ENCODE data around the gene ZFPL1. TPM values are rescaled to one million over a fixed set of nuclear protein-coding genes. Genes with fewer than 3 reads are reported as not detected.

Gene ZFPL1
- total RNA-seq, 1 experiment from 2014 or later: 50.8 TPM

DNA sequence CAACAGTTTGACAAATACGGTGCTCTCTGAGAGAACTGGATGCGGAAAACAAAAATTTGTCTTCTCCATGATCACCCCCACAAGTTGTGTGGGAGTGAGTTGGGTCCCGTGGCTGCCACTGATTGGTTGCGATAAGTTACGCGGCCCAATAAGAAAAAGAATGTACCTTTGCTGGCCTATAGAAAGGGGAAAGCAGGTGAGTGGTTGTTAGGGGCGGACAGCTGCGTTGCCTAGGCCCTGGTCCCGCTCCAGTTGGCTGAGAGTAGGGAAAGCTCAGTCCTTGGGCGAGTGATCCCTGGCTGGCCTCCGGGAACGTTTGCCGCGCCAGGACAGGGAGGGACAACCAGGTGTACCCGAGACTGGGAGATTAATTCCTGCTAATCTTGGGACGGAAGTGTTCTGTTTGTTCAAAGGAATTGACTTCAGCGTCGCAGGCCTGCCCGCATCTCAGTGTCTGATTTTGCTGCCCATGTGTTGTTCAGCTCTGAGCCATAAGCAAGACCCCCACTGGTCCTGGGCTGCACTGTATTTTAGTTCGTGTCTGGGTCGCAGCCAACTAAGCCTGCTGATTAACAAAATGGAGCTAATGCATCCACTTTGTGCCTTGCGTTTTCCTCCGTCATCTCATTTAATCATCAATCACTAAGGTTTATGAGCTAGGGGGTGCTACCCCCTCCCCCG, 51.1 kb downstream of the ZFPL1 start:
- Mint-ChIP-seq H3K27me3 (ENCODE audit: insufficient read depth, unreplicated experiment) (no peaks in the 10 kb centered on the region), H3K36me3 (ENCODE audit: insufficient read depth, unreplicated experiment) (peaks cover 27% of the 10 kb centered on the region), H3K4me1 (ENCODE audit: insufficient read depth, unreplicated experiment) (peaks cover 28% of the 10 kb centered on the region), H3K9me3 (ENCODE audit: unreplicated experiment) (no peaks in the 10 kb centered on the region), H3K4me3 (ENCODE audit: unreplicated experiment) (peak overlapping the region; percentile 99), H3K27ac (ENCODE audit: low read depth, unreplicated experiment) (peak overlapping the region; percentile 100)
- intact Hi-C loops (cut with micrococcal nuclease): loop anchor here (2.0 kb wide), 1 partner anchor 46 kb away; the partner anchor contains the start of gene CAPN1
- ChIA-PET CTCF (interaction anchor here (0.8 to 1.8 kb wide), 4 partner anchors 9 to 48 kb away, joined by 4 to 9 read pairs (median 4); no protein-coding TSS in a partner anchor), POLR2A (interaction anchor here (0.5 to 8.2 kb wide), 35 partner anchors 9 to 906 kb away, joined by 3 to 157 read pairs (median 4); partner anchors contain the start of genes ATG2A, BANF1, CAPN1 and CDC42BPG)
- TSS peak; percentile 73 for BruUV-seq (replicated peaks)
- DNase-seq (ENCODE audit: unreplicated experiment): peak; percentile 98
- TF ChIP-seq, protein P1, sequence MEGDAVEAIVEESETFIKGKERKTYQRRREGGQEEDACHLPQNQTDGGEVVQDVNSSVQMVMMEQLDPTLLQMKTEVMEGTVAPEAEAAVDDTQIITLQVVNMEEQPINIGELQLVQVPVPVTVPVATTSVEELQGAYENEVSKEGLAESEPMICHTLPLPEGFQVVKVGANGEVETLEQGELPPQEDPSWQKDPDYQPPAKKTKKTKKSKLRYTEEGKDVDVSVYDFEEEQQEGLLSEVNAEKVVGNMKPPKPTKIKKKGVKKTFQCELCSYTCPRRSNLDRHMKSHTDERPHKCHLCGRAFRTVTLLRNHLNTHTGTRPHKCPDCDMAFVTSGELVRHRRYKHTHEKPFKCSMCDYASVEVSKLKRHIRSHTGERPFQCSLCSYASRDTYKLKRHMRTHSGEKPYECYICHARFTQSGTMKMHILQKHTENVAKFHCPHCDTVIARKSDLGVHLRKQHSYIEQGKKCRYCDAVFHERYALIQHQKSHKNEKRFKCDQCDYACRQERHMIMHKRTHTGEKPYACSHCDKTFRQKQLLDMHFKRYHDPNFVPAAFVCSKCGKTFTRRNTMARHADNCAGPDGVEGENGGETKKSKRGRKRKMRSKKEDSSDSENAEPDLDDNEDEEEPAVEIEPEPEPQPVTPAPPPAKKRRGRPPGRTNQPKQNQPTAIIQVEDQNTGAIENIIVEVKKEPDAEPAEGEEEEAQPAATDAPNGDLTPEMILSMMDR (IDR thresholded peaks at IDR 0.05; ENCODE audit: unreplicated experiment): no peak

DNA sequence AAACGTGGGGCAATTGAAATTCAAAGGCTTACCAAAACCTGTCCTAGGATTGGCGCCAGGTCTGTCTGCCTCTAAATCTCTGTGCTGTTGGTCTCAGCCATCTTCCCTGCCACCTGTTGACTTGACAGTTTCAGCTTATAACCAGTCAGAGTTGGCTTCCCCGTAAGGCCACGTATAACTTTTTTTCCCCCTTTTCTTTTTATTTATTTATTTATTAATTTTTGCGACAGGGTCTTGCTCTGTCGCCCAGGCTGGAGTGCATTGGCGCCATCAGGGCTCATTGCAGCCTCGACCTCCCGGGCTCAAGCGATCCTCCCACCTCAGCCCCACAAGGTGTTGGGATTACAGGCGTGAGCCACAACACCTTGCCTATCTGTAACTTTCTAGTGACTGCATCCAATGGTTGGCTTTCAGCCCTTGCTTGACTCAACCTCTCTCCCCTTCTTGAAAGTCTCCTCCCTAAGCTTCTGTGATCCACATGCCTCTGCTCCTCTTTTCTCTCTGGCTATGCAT, 51.7 kb downstream of the ZFPL1 start:
- H3K9me3 Mint-ChIP-seq (ENCODE audit: unreplicated experiment): no peaks in the 10 kb centered on the region
- peak overlapping the region; percentile 100 for H3K27ac Mint-ChIP-seq (ENCODE audit: low read depth, unreplicated experiment)
- POLR2A ChIA-PET: interaction anchor here (0.5 to 8.2 kb wide), 31 partner anchors 9 to 905 kb away, joined by 3 to 157 read pairs (median 4); partner anchors contain the start of genes ATG2A, BANF1, CAPN1 and CDC42BPG
- H3K36me3 Mint-ChIP-seq (ENCODE audit: insufficient read depth, unreplicated experiment): peaks cover 22% of the 10 kb centered on the region
- peaks cover 28% of the 10 kb centered on the region for H3K4me1 Mint-ChIP-seq (ENCODE audit: insufficient read depth, unreplicated experiment)
- TF ChIP-seq, protein P1 (IDR thresholded peaks at IDR 0.05; ENCODE audit: unreplicated experiment): no peak
- DNase-seq (ENCODE audit: unreplicated experiment): no peak
- intact Hi-C loops (cut with micrococcal nuclease): loop anchor here (2.0 kb wide), 1 partner anchor 45 kb away; the partner anchor contains the start of gene CAPN1
- no peaks in the 10 kb centered on the region for H3K27me3 Mint-ChIP-seq (ENCODE audit: insufficient read depth, unreplicated experiment)
- peak overlapping the region; percentile 99 for H3K4me3 Mint-ChIP-seq (ENCODE audit: unreplicated experiment)
- no TSS peak for BruUV-seq (replicated peaks)
- CTCF ChIA-PET: interaction anchor here (0.8 to 1.8 kb wide), 4 partner anchors 9 to 48 kb away, joined by 4 to 9 read pairs (median 4); partner anchors contain the start of genes FAU and MRPL49

DNA sequence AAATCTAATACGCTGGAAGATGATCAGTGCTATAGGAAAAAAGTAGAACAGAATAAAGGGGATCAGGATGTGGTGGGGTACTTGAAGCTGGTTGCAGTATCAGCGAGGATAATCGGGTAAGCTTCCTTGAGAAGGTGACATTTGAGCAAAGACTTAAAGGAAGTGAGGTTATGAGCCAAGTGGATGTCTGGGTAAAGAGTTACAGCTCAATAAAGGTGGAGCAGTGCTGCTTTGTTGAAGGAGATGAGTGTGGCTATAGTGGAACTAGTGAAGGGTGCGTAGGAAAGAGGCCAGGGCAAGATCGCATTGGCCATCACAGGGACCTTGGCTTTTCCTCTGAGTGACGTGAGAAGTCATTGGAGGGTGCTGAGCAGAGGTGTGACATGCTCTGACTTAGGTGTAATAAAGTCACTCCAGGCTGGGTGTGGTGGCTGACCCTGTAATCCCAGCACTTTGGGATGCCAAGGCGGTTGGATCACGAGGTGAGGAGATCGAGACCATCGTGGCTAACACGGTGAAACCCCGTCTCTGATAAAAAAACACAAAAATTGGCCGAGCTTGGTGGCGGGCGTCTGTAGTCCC, 52.6 kb downstream of the ZFPL1 start:
- intact Hi-C loops (cut with micrococcal nuclease): no loop called here

More for the DNA sequence above, 52.6 kb downstream of the ZFPL1 start:
- no peak overlapping the region for H3K27ac Mint-ChIP-seq (ENCODE audit: low read depth, unreplicated experiment)
- POLR2A ChIA-PET: interaction anchor here (1.6 to 8.2 kb wide), 6 partner anchors 8 to 44 kb away, joined by 5 to 157 read pairs (median 56); partner anchors contain the start of genes CAPN1, FAU, MRPL49 and ZNHIT2
- no peaks in the 10 kb centered on the region for H3K27me3 Mint-ChIP-seq (ENCODE audit: insufficient read depth, unreplicated experiment)
- no peaks in the 10 kb centered on the region for H3K9me3 Mint-ChIP-seq (ENCODE audit: unreplicated experiment)
- H3K4me1 Mint-ChIP-seq (ENCODE audit: insufficient read depth, unreplicated experiment): peaks cover 22% of the 10 kb centered on the region
- no TSS peak for BruUV-seq (replicated peaks)
- CTCF ChIA-PET: interaction anchor here (0.6 to 1.8 kb wide), 4 partner anchors 8 to 89 kb away, joined by 4 to 9 read pairs (median 4); partner anchors contain the start of genes FAU and MRPL49
- peaks cover 12% of the 10 kb centered on the region for H3K36me3 Mint-ChIP-seq (ENCODE audit: insufficient read depth, unreplicated experiment)
- no peak overlapping the region for H3K4me3 Mint-ChIP-seq (ENCODE audit: unreplicated experiment)
- TF ChIP-seq, protein P1 (IDR thresholded peaks at IDR 0.05; ENCODE audit: unreplicated experiment): no peak
- no peak for DNase-seq (ENCODE audit: unreplicated experiment)

Small RNA genes lying within 50 kb of the gene (microRNA-seq; reads per million reads assigned to microRNA genes)
- not detected for gene MIR6751

Other genes with a start within 250 kb of the ZFPL1 start
- 3.0 and 3.7 TPM in 2 replicates for gene CDC42BPG, start 239.6 kb upstream of the ZFPL1 start, total RNA-seq (2022)
- 67.9 and 80.6 TPM in 2 replicates for gene EHD1, start 205.6 kb upstream of the ZFPL1 start, total RNA-seq (2022)
- gene ATG2A, start 167.0 kb upstream of the ZFPL1 start, total RNA-seq (2022): 28.7 and 29.9 TPM in 2 replicates
- gene PPP2R5B, start 159.5 kb upstream of the ZFPL1 start, total RNA-seq (2022): 38.0 and 48.0 TPM in 2 replicates
- gene GPHA2, start 148.3 kb upstream of the ZFPL1 start, total RNA-seq (2022): not detected in 2 replicates
- not detected in 2 replicates for gene MAJIN, start 112.1 kb upstream of the ZFPL1 start, total RNA-seq (2022)
- gene BATF2, start 87.3 kb upstream of the ZFPL1 start, total RNA-seq (2022): 1.3 and 1.6 TPM in 2 replicates
- 96.8 and 113 TPM in 2 replicates for gene ARL2, start 70.1 kb upstream of the ZFPL1 start, total RNA-seq (2022)
- 18.0 and 21.0 TPM in 2 replicates for gene SNX15, start 56.8 kb upstream of the ZFPL1 start, total RNA-seq (2022)
- 10.3 and 14.0 TPM in 2 replicates for gene SAC3D1, start 43.0 kb upstream of the ZFPL1 start, total RNA-seq (2022)
- not detected in 2 replicates for gene NAALADL1, start 25.7 kb upstream of the ZFPL1 start, total RNA-seq (2022)
- gene CDCA5, start 182 bp upstream of the ZFPL1 start, total RNA-seq (2022): 9.5 and 17.3 TPM in 2 replicates
- 56.1 and 77.0 TPM in 2 replicates for gene VPS51, start 12.0 kb downstream of the ZFPL1 start, total RNA-seq (2022)
- 8.5 and 14.0 TPM in 2 replicates for gene TM7SF2, start 27.6 kb downstream of the ZFPL1 start, total RNA-seq (2022)
- gene ZNHIT2, start 33.5 kb downstream of the ZFPL1 start, total RNA-seq (2022): 22.0 and 23.6 TPM in 2 replicates
- gene FAU, start 37.9 kb downstream of the ZFPL1 start, total RNA-seq (2022): 1,049 and 1,269 TPM in 2 replicates
- gene MRPL49, start 38.1 kb downstream of the ZFPL1 start, total RNA-seq (2022): 76.9 and 79.0 TPM in 2 replicates
- gene SYVN1, start 50.3 kb downstream of the ZFPL1 start, total RNA-seq (2022): 74.9 and 99.8 TPM in 2 replicates
- gene SPDYC, start 86.0 kb downstream of the ZFPL1 start, total RNA-seq (2022): not detected in 2 replicates
- 111 and 117 TPM in 2 replicates for gene CAPN1, start 97.7 kb downstream of the ZFPL1 start, total RNA-seq (2022)
- gene POLA2, start 177.7 kb downstream of the ZFPL1 start, total RNA-seq (2022): 8.8 and 10.3 TPM in 2 replicates
- gene CDC42EP2, start 230.6 kb downstream of the ZFPL1 start, total RNA-seq (2022): 24.5 and 35.0 TPM in 2 replicates
- gene DPF2, start 249.6 kb downstream of the ZFPL1 start, total RNA-seq (2022): 83.9 and 86.6 TPM in 2 replicates

Measured in MCF 10A (cell line).